Measurements from ENCODE around the gene CYP46A1.

Gene CYP46A1

GRCh38 chr14:99718031-99718810 lies 34.1 kb downstream of the CYP46A1 start:
- no peak for FAIRE-seq

GRCh38 chr14:99718811-99719192 lies 34.7 kb downstream of the CYP46A1 start:
- no peak for FAIRE-seq

GRCh38 chr14:99720941-99721791 lies 37.1 kb downstream of the CYP46A1 start:
- FAIRE-seq = no peak

GRCh38 chr14:99721792-99722516 lies 37.9 kb downstream of the CYP46A1 start:
- no peak for FAIRE-seq

- FAIRE-seq = no peak
Measured at GRCh38 chr14:99722741-99723140, 38.6 kb downstream of the CYP46A1 start.

- FAIRE-seq = no peak
Measured at GRCh38 chr14:99724196-99724891, 40.2 kb downstream of the CYP46A1 start.

- no peak for FAIRE-seq
Measured at GRCh38 chr14:99724939-99725773, 41.1 kb downstream of the CYP46A1 start.

GRCh38 chr14:99725774-99726537 lies 41.9 kb downstream of the CYP46A1 start:
- no peak for FAIRE-seq

GRCh38 chr14:99726538-99727095 lies 42.5 kb downstream of the CYP46A1 start:
- no peak for FAIRE-seq

GRCh38 chr14:99727096-99727870 lies 43.2 kb downstream of the CYP46A1 start:
- no peak for FAIRE-seq

GRCh38 chr14:99728231-99728920 lies 44.3 kb downstream of the CYP46A1 start:
- no peak for FAIRE-seq

- FAIRE-seq = no peak
Measured at GRCh38 chr14:99728981-99729451, 44.9 kb downstream of the CYP46A1 start.

GRCh38 chr14:99729991-99730875 lies 46.1 kb downstream of the CYP46A1 start:
- FAIRE-seq = no peak

- no peak for FAIRE-seq
Measured at GRCh38 chr14:99730876-99731546, 46.9 kb downstream of the CYP46A1 start.

- no peak for FAIRE-seq
Measured at GRCh38 chr14:99731547-99732435, 47.7 kb downstream of the CYP46A1 start.
